GM21529 (cell line): Measurements from ENCODE around the gene YAP1.

Source experiments
- ATAC-seq: cut with Tn5 transposase; IDR thresholded peaks from one replicate; pipeline ENCODE4 v1.9.1; 2021; ENCODE audit not compliant: unreplicated experiment

Gene YAP1

GRCh38 chr11:102116453-102117205, 6.4 kb downstream of the YAP1 start:
- ATAC-seq = no peak

GRCh38 chr11:102117472-102118113, 7.3 kb downstream of the YAP1 start:
- ATAC-seq = no peak

- ATAC-seq = no peak
Observed at GRCh38 chr11:102118937-102119336, 8.7 kb downstream of the YAP1 start.

- ATAC-seq = no peak
Observed at GRCh38 chr11:102119997-102120396, 9.8 kb downstream of the YAP1 start.

GRCh38 chr11:102120437-102120973, 10.3 kb downstream of the YAP1 start:
- ATAC-seq = no peak

- no peak for ATAC-seq
Observed at GRCh38 chr11:102121329-102121728, 11.1 kb downstream of the YAP1 start.

- ATAC-seq = no peak
Observed at GRCh38 chr11:102134597-102134996, 24.4 kb downstream of the YAP1 start.

GRCh38 chr11:102135256-102135655, 25.0 kb downstream of the YAP1 start:
- ATAC-seq = no peak

- no peak for ATAC-seq
Observed at GRCh38 chr11:102138223-102138622, 28.0 kb downstream of the YAP1 start.

GRCh38 chr11:102138670-102139069, 28.4 kb downstream of the YAP1 start:
- no peak for ATAC-seq

GRCh38 chr11:102139081-102139498, 28.8 kb downstream of the YAP1 start:
- no peak for ATAC-seq

GRCh38 chr11:102142333-102142732, 32.1 kb downstream of the YAP1 start:
- no peak for ATAC-seq

- ATAC-seq = no peak
Observed at GRCh38 chr11:102143867-102144266, 33.6 kb downstream of the YAP1 start.

- no peak for ATAC-seq
Observed at GRCh38 chr11:102144357-102145355, 34.4 kb downstream of the YAP1 start.

GRCh38 chr11:102147015-102147414, 36.8 kb downstream of the YAP1 start:
- no peak for ATAC-seq

GRCh38 chr11:102147632-102148031, 37.4 kb downstream of the YAP1 start:
- no peak for ATAC-seq

- no peak for ATAC-seq
Observed at GRCh38 chr11:102148059-102148458, 37.8 kb downstream of the YAP1 start.

- ATAC-seq = no peak
Observed at GRCh38 chr11:102151784-102152525, 41.7 kb downstream of the YAP1 start.

- ATAC-seq = no peak
Observed at GRCh38 chr11:102153082-102153481, 42.8 kb downstream of the YAP1 start.

GRCh38 chr11:102154806-102155205, 44.6 kb downstream of the YAP1 start:
- ATAC-seq = no peak
